OCI-LY1 (cell line): Measurements from ENCODE around the gene SEMA3B.

Experiments used
- H2AFZ ChIP-seq: fragments of 200-600 bp; sonication (generic), shearing (Covaris generic); 2 replicates; pipeline ENCODE4 v1.6.0; 2014; ENCODE audit warnings: antibody characterized with exemption, mild to moderate bottlenecking, low read length
- H3F3A ChIP-seq: fragments of 200-600 bp; sonication (generic), shearing (Covaris generic); 2 replicates; pipeline ENCODE4 v1.6.0; 2014; ENCODE audit warnings: mild to moderate bottlenecking, antibody characterized with exemption, low read length, moderate library complexity; ENCODE audit not compliant: insufficient read depth
- H3K27ac ChIP-seq: fragments of 200-600 bp; sonication (generic); 2 replicates; pipeline ENCODE4 v1.5.1; 2014; ENCODE audit warnings: low read length, mixed run types, mild to moderate bottlenecking, low read depth; ENCODE audit not compliant: poor library complexity, severe bottlenecking
- H3K27me3 ChIP-seq: fragments of 200-600 bp; sonication (generic); 2 replicates; pipeline ENCODE4 v1.6.0; 2014; ENCODE audit warnings: antibody characterized with exemption, mild to moderate bottlenecking, low read length, moderate library complexity; ENCODE audit not compliant: insufficient read depth
- H3K36me3 ChIP-seq: fragments of 200-600 bp; sonication (generic); 2 replicates; pipeline ENCODE4 v1.6.1; 2014; ENCODE audit warnings: mild to moderate bottlenecking, antibody characterized with exemption, low read length, moderate library complexity, mixed read lengths; ENCODE audit not compliant: insufficient read depth
- H3K4me1 ChIP-seq: fragments of 200-600 bp; sonication (generic); 2 replicates; pipeline ENCODE4 v1.5.1; 2014; ENCODE audit warnings: mild to moderate bottlenecking, low read length, moderate library complexity; ENCODE audit not compliant: insufficient read depth, severe bottlenecking
- H3K4me2 ChIP-seq: fragments of 200-600 bp; sonication (generic), shearing (Covaris generic); 2 replicates; pipeline ENCODE4 v1.6.1; 2014; ENCODE audit warnings: low read length
- H3K4me3 ChIP-seq: fragments of 200-600 bp; sonication (generic); 2 replicates; pipeline ENCODE4 v1.5.1; 2014; ENCODE audit warnings: low read length, low read depth, mild to moderate bottlenecking, mixed read lengths; ENCODE audit not compliant: poor library complexity, severe bottlenecking
- H3K79me2 ChIP-seq: fragments of 200-600 bp; shearing (Covaris generic); 2 replicates; pipeline ENCODE4 v1.6.1; 2016; ENCODE audit warnings: mixed run types, low read length, mixed read lengths; ENCODE audit not compliant: insufficient read depth
- H3K9ac ChIP-seq: fragments of 200-600 bp; sonication (generic), shearing (Covaris generic); 2 replicates; pipeline ENCODE4 v1.6.1; 2014; ENCODE audit warnings: mild to moderate bottlenecking, low read length, mixed read lengths
- H3K9me2 ChIP-seq: fragments of 200-600 bp; sonication (generic), shearing (Covaris generic); 2 replicates; pipeline ENCODE4 v1.6.1; 2014; ENCODE audit warnings: low read depth, mild to moderate bottlenecking, low read length, mixed read lengths
- H3K9me3 ChIP-seq: fragments of 200-600 bp; shearing (Covaris generic); 2 replicates; pipeline ENCODE4 v1.6.1; 2014; ENCODE audit warnings: low read length, mixed read lengths
- H4K20me1 ChIP-seq: fragments of 200-600 bp; sonication (generic), shearing (Covaris generic); 2 replicates; pipeline ENCODE4 v1.6.0; 2016; ENCODE audit warnings: mild to moderate bottlenecking, low read length; ENCODE audit not compliant: insufficient read depth
- EZH2 ChIP-seq: fragments of 200-600 bp; sonication (generic), shearing (Covaris generic); IDR thresholded peaks from 2 replicates; pipeline ENCODE4 v1.8.0; 2017; ENCODE audit warnings: borderline replicate concordance, mixed run types, mild to moderate bottlenecking, antibody characterized with exemption, low read length, moderate library complexity, mixed read lengths
- TF ChIP-seq, protein P1 (sequence below): fragments of 200-600 bp; sonication (generic), shearing (Covaris generic); IDR thresholded peaks from 2 replicates; pipeline ENCODE4 v1.5.1; 2017; ENCODE audit warnings: mild to moderate bottlenecking, antibody characterized with exemption, low read length, moderate library complexity, mixed read lengths

The SEMA3B gene

DNA sequence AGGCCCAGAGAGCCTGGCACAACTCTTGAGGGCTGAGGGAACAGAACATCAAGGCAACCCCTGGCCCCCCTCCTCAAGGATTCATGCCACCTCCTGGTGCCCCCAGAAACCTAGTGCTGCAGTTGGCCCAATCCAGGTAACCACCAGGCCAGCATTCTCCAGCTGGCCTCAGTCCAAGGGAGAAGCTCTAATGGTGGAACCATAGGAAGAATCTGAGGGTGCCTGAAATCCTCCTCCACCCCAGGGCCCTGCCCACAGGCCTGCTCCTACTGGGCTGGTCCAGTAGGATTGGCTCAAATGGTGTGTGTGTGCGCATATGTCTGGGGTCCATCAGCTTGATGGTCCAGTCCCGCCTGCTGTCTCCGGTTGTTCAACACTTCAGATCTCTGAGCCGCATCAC lies 45.9 kb downstream of the SEMA3B start:
- Histone ChIP-seq H3K27ac (no peak overlapping the region), H3K36me3 (peaks cover 2% of the 10 kb centered on the region; the same call in 1 of the 2 replicates), H3K4me2 (no peak overlapping the region), H3K4me3 (no peak overlapping the region), H3K4me1 (peaks cover 32% of the 10 kb centered on the region), H2AFZ (no peak overlapping the region), H3K27me3 (no peaks in the 10 kb centered on the region), H3K9ac (no peak overlapping the region), H3K9me3 (peaks cover 2% of the 10 kb centered on the region; the same call in 1 of the 2 replicates), H3F3A (no peaks in the 10 kb centered on the region), H3K79me2 (no peaks in the 10 kb centered on the region), H3K9me2 (no peaks in the 10 kb centered on the region), H4K20me1 (no peaks in the 10 kb centered on the region)
- TF ChIP-seq EZH2, result no peak
- TF ChIP-seq, protein P1, sequence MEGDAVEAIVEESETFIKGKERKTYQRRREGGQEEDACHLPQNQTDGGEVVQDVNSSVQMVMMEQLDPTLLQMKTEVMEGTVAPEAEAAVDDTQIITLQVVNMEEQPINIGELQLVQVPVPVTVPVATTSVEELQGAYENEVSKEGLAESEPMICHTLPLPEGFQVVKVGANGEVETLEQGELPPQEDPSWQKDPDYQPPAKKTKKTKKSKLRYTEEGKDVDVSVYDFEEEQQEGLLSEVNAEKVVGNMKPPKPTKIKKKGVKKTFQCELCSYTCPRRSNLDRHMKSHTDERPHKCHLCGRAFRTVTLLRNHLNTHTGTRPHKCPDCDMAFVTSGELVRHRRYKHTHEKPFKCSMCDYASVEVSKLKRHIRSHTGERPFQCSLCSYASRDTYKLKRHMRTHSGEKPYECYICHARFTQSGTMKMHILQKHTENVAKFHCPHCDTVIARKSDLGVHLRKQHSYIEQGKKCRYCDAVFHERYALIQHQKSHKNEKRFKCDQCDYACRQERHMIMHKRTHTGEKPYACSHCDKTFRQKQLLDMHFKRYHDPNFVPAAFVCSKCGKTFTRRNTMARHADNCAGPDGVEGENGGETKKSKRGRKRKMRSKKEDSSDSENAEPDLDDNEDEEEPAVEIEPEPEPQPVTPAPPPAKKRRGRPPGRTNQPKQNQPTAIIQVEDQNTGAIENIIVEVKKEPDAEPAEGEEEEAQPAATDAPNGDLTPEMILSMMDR, result no peak

DNA sequence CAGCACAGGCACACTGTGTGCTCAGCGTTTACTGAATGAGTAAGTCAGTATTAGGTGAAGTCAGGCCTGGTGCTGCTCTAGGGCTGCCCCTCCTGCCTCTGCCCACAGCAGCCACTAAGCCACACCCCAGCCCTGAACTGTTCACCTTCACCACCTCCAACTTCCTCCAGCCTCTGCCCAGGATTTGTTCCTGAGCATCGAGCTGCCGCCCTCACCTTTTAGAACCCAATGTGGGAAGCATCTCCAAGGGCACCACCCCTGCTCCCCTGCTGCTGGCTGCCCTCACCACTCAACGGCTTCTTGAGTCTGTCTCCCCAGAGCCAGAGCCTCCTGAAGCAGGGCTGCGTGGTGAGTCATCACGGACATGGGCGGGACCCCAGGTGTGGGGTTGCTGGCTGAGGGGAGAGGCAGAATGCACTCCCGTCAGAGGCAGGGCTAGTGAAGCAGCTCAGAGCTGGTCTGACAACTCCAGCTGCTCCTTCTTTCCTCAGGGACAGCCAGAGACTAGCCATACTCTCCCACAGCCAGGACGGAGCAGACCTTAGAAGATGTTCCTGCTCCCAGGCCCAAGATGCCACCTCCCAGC lies 47.8 kb downstream of the SEMA3B start:
- H3K9me3 ChIP-seq, result no peaks in the 10 kb centered on the region
- no peak overlapping the region for H2AFZ ChIP-seq
- no peaks in the 10 kb centered on the region for H4K20me1 ChIP-seq
- no peaks in the 10 kb centered on the region for H3K9me2 ChIP-seq
- H3K9ac ChIP-seq, result peak overlapping the region; percentile 43; the same call in 1 of the 2 replicates
- H3K36me3 ChIP-seq, result no peaks in the 10 kb centered on the region
- no peaks in the 10 kb centered on the region for H3K79me2 ChIP-seq
- peak overlapping the region; percentile 69 for H3K27ac ChIP-seq
- H3K4me1 ChIP-seq, result peaks cover 40% of the 10 kb centered on the region
- TF ChIP-seq, protein P1, result no peak
- TF ChIP-seq EZH2, result no peak
- H3K4me3 ChIP-seq, result peak overlapping the region; percentile 26
- H3K4me2 ChIP-seq, result peak overlapping the region; percentile 55
- H3K27me3 ChIP-seq, result no peaks in the 10 kb centered on the region
- H3F3A ChIP-seq, result no peaks in the 10 kb centered on the region

DNA sequence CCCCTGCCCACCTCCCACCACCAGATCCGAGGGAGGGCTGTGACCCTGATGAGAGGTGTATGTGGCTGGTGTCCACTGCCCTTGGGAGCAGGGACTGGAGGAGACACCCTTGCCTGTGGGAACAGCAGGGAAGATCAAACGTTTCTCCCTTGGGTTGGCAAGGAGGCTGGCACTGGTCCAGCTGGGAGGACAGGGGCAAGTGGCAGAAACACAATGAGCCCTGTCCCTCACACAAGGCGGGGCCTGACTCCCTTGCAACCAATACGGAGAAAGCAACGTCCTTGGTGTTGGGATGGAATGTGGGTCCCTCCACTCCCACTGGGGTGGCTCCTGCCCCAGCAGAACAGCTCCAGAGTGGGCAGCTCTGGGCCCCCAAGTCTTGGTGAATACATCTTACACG lies 48.4 kb downstream of the SEMA3B start:
- peak overlapping the region; percentile 69 for H3K27ac ChIP-seq
- H3K4me1 ChIP-seq, result peaks cover 45% of the 10 kb centered on the region
- no peaks in the 10 kb centered on the region for H3K9me3 ChIP-seq
- TF ChIP-seq EZH2, result no peak
- TF ChIP-seq, protein P1, result no peak
- no peak overlapping the region for H2AFZ ChIP-seq
- H3K36me3 ChIP-seq, result no peaks in the 10 kb centered on the region
- peak overlapping the region; percentile 43; the same call in 1 of the 2 replicates for H3K9ac ChIP-seq
- H3K79me2 ChIP-seq, result no peaks in the 10 kb centered on the region
- H3K4me2 ChIP-seq, result peak overlapping the region; percentile 55
- H3K4me3 ChIP-seq, result peak overlapping the region; percentile 26
- H3F3A ChIP-seq, result no peaks in the 10 kb centered on the region
- no peaks in the 10 kb centered on the region for H3K9me2 ChIP-seq
- no peaks in the 10 kb centered on the region for H3K27me3 ChIP-seq
- no peaks in the 10 kb centered on the region for H4K20me1 ChIP-seq
